ENCODE data around the gene SSH2.

The SSH2 gene

GRCh38 chr17:29591146-29591736 lies 338.8 kb downstream of the SSH2 start:
- no peaks in the 10 kb centered on the region for H3K36me3 ChIP-seq (ENCODE audit: insufficient read depth)
- H4K20me1 ChIP-seq (ENCODE audit: insufficient read depth), result no peaks in the 10 kb centered on the region
- H3K27ac ChIP-seq, result no peak overlapping the region
- peak overlapping the region; percentile 90 for H3K4me2 ChIP-seq
- H3K79me2 ChIP-seq (ENCODE audit: insufficient read depth, low read depth), result peaks cover 16% of the 10 kb centered on the region; the same call in 1 of the 2 replicates
- peak overlapping the region; percentile 75 for H2AFZ ChIP-seq (ENCODE audit: low read depth)
- no peaks in the 10 kb centered on the region for H3K27me3 ChIP-seq (ENCODE audit: insufficient read depth, low read depth)
- H3K4me1 ChIP-seq (ENCODE audit: low read depth, poor library complexity, severe bottlenecking), result peaks cover 38% of the 10 kb centered on the region
- H3K9ac ChIP-seq, result no peak overlapping the region
- H3K4me3 ChIP-seq (IDR thresholded peaks at IDR 0.05; ENCODE audit: insufficient read depth, low read depth, low read length), result no peak overlapping the region
- TF ChIP-seq, protein P1, sequence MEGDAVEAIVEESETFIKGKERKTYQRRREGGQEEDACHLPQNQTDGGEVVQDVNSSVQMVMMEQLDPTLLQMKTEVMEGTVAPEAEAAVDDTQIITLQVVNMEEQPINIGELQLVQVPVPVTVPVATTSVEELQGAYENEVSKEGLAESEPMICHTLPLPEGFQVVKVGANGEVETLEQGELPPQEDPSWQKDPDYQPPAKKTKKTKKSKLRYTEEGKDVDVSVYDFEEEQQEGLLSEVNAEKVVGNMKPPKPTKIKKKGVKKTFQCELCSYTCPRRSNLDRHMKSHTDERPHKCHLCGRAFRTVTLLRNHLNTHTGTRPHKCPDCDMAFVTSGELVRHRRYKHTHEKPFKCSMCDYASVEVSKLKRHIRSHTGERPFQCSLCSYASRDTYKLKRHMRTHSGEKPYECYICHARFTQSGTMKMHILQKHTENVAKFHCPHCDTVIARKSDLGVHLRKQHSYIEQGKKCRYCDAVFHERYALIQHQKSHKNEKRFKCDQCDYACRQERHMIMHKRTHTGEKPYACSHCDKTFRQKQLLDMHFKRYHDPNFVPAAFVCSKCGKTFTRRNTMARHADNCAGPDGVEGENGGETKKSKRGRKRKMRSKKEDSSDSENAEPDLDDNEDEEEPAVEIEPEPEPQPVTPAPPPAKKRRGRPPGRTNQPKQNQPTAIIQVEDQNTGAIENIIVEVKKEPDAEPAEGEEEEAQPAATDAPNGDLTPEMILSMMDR (conservative IDR thresholded peaks at IDR 0.05; ENCODE audit: low read depth, low read length), result no peak

- H3K79me2 ChIP-seq (ENCODE audit: insufficient read depth, low read depth), result peaks cover 16% of the 10 kb centered on the region; the same call in 1 of the 2 replicates
- no peaks in the 10 kb centered on the region for H4K20me1 ChIP-seq (ENCODE audit: insufficient read depth)
- no peak overlapping the region for H3K9ac ChIP-seq
- H3K27ac ChIP-seq, result no peak overlapping the region
- TF ChIP-seq, protein P1 (conservative IDR thresholded peaks at IDR 0.05; ENCODE audit: low read depth, low read length), result no peak
- H3K4me2 ChIP-seq, result peak overlapping the region; percentile 83
- H3K27me3 ChIP-seq (ENCODE audit: insufficient read depth, low read depth), result no peaks in the 10 kb centered on the region
- no peaks in the 10 kb centered on the region for H3K36me3 ChIP-seq (ENCODE audit: insufficient read depth)
- no peak overlapping the region for H3K4me3 ChIP-seq (IDR thresholded peaks at IDR 0.05; ENCODE audit: insufficient read depth, low read depth, low read length)
- H3K4me1 ChIP-seq (ENCODE audit: low read depth, poor library complexity, severe bottlenecking), result peaks cover 38% of the 10 kb centered on the region
- peak overlapping the region; percentile 93; the same call in 1 of the 2 replicates for H2AFZ ChIP-seq (ENCODE audit: low read depth)
Measured at GRCh38 chr17:29590411-29591145, 339.4 kb downstream of the SSH2 start.

DNA sequence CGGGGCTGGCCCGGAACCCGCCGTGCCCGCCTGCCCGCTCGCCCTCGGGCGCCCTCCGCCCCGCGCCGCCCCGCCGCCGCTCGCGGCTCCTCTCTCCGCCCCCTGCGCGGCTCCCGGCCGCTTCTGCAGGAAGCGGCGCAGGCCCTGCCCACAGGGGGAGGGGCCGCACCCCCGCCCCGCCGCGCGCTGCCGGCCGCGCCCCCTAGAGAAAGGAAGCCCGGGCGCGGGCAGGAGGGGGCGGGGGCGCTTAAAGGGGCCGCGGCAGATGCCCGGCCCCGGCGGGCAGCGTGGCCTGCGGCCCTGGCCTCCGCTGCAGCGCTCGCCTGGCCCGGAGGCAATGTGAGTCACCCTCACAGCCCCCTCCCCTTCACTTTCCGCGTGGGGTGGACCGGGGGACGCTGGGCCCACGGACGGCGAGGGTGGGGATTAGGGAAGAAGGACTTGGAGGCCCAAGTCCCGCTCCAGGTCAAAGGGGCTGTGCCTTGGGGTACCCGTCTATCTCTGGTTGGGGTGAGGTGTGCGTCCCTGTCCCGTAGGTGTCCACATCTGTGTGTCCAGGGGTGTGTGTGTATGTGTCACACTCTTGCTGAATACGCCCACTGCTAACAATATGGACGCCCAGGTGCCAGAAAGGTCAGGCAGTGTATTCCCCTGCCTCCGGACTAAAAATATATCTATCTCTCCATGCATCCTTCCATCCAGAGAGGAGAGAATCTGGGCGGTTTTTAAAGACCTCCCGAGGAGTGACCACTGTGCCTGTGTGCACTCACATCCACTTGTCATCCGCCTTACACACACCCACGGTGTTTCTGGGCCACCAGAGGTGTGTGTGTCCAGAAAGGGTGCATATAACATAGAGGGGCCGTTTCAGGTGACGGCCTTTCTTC lies 340.3 kb downstream of the SSH2 start, which contains the start of gene GIT1:
Gene GIT1, minus strand, starts transcription at position 125 of the 887 bp plus-strand sequence. CDS start 270 bp downstream, outside the sequence.
- H3K79me2 ChIP-seq (ENCODE audit: insufficient read depth, low read depth), result peaks cover 16% of the 10 kb centered on the region; the same call in 1 of the 2 replicates
- no peaks in the 10 kb centered on the region for H3K36me3 ChIP-seq (ENCODE audit: insufficient read depth)
- H3K27ac ChIP-seq, result no peak within 1 kb of the TSS
- H3K4me1 ChIP-seq (ENCODE audit: low read depth, poor library complexity, severe bottlenecking), result peaks cover 38% of the 10 kb centered on the region
- no peaks in the 10 kb centered on the region for H4K20me1 ChIP-seq (ENCODE audit: insufficient read depth)
- H3K9ac ChIP-seq, result peak within 1 kb of the TSS; percentile 46; the same call in 1 of the 2 replicates
- H2AFZ ChIP-seq (ENCODE audit: low read depth), result peak within 1 kb of the TSS; percentile 93
- H3K4me2 ChIP-seq, result peak within 1 kb of the TSS; percentile 99
- H3K27me3 ChIP-seq (ENCODE audit: insufficient read depth, low read depth), result no peaks in the 10 kb centered on the region
- TF ChIP-seq, protein P1 (conservative IDR thresholded peaks at IDR 0.05; ENCODE audit: low read depth, low read length), result no peak
- no peak within 1 kb of the TSS for H3K4me3 ChIP-seq (IDR thresholded peaks at IDR 0.05; ENCODE audit: insufficient read depth, low read depth, low read length)

All from KMS-11 (cell line).